GM21576 (cell line): ENCODE measurements around the gene JCAD.
"Not testable (repeated sequence)": the region's sequence is repeated elsewhere in the genome, so short reads cannot be mapped to it uniquely, and the experiment has no call there.

Experiments used
- ATAC-seq: cut with Tn5 transposase; IDR thresholded peaks from one replicate; pipeline ENCODE4 v1.9.1; 2021; ENCODE audit warnings: mild to moderate bottlenecking, moderate library complexity; ENCODE audit not compliant: unreplicated experiment

The JCAD gene

GRCh38 chr10:30059209-30060107 is at the start of gene JCAD:
Gene JCAD, minus strand, starts transcription at chr10:30059586. Its CDS starts 11,774 bp downstream, at chr10:30047812.
- ATAC-seq = peak; percentile 67

- ATAC-seq = no peak
These were observed 47.6 kb upstream of the JCAD start for GRCh38 chr10:30106987-30107386.

GRCh38 chr10:30103595-30104320 is 44.4 kb upstream of the JCAD start:
- no peak for ATAC-seq

GRCh38 chr10:30099706-30100105 is 40.3 kb upstream of the JCAD start:
- not testable (repeated sequence) for ATAC-seq

GRCh38 chr10:30099101-30099500 is 39.7 kb upstream of the JCAD start:
- no peak for ATAC-seq

- ATAC-seq = no peak
These were observed 39.2 kb upstream of the JCAD start for GRCh38 chr10:30098629-30099028.

- no peak for ATAC-seq
These were observed 37.2 kb upstream of the JCAD start for GRCh38 chr10:30096564-30096963.

GRCh38 chr10:30095631-30096422 is 36.4 kb upstream of the JCAD start:
- no peak for ATAC-seq

- ATAC-seq = no peak
These were observed 35.2 kb upstream of the JCAD start for GRCh38 chr10:30094601-30095000.

- ATAC-seq = no peak
These were observed 34.0 kb upstream of the JCAD start for GRCh38 chr10:30093303-30093950.

GRCh38 chr10:30092151-30092790 is 32.9 kb upstream of the JCAD start:
- no peak for ATAC-seq

- no peak for ATAC-seq
These were observed 31.8 kb upstream of the JCAD start for GRCh38 chr10:30091136-30091535.

GRCh38 chr10:30088178-30088577 is 28.8 kb upstream of the JCAD start:
- ATAC-seq = no peak

GRCh38 chr10:30083934-30084333 is 24.5 kb upstream of the JCAD start:
- ATAC-seq = no peak

GRCh38 chr10:30081182-30081581 is 21.8 kb upstream of the JCAD start:
- ATAC-seq = no peak

- no peak for ATAC-seq
These were observed 20.8 kb upstream of the JCAD start for GRCh38 chr10:30080161-30080560.

- no peak for ATAC-seq
These were observed 20.0 kb upstream of the JCAD start for GRCh38 chr10:30079408-30079807.

- ATAC-seq = no peak
These were observed 16.1 kb upstream of the JCAD start for GRCh38 chr10:30075481-30075880.

GRCh38 chr10:30074933-30075332 is 15.5 kb upstream of the JCAD start:
- ATAC-seq = no peak

GRCh38 chr10:30074090-30074489 is 14.7 kb upstream of the JCAD start:
- ATAC-seq = no peak
